B cell (primary cell): Measurements from ENCODE around the gene CD207. TPM values are rescaled to one million over a fixed set of nuclear protein-coding genes. Genes with fewer than 3 reads are reported as not detected.

Experiments used
- ATAC-seq: fragments of 200-7000 bp; cut with Tn5 transposase; one replicate; pipeline ENCODE4 v1.10.0; 2021; ENCODE audit warnings: low read depth, mild to moderate bottlenecking, moderate number of reproducible peaks, moderate library complexity
- CTCF ChIA-PET: fragments of 350-600 bp; sonication (Branson Sonifier 250); formaldehyde crosslinking; loops from one replicate; lab custom pipeline; 2021; ENCODE audit warnings: antibody characterized with exemption, inconsistent platforms; lab: Charles Lee
- POLR2A ChIA-PET: fragments of 350-600 bp; sonication (Branson Sonifier 250); formaldehyde crosslinking; loops from one replicate; lab custom pipeline; 2021; ENCODE audit warnings: antibody characterized with exemption; lab: Charles Lee
- DNase-seq: peaks from one replicate; pipeline ENCODE4 v3.0.0; 2013
- H2AFZ ChIP-seq: 2 replicates; pipeline ENCODE4 v1.6.1; 2012; ENCODE audit warnings: mild to moderate bottlenecking, low read depth, low read length; ENCODE audit not compliant: insufficient read depth, poor library complexity, severe bottlenecking
- H3K27ac ChIP-seq, 2 donors: 1 replicate in 1 of 2; 2 replicates in 1 of 2; pipeline ENCODE4 v1.5.1; 2012 to 2013; ENCODE audit warnings: low read length in 2 of 2, mild to moderate bottlenecking in 2 of 2, moderate library complexity in 1 of 2
- H3K27me3 ChIP-seq, 4 experiments: fragments of 200-600 bp in 1 of 4; sonication (generic) in 1 of 4; replicated peaks in 1 of 4; 1 replicate in 2 of 4; 2 replicates in 2 of 4; pipeline versions ENCODE4 v1.6.1 to v1.7.0; 2013 to 2016; ENCODE audit warnings: low read length in 3 of 4, mild to moderate bottlenecking in 2 of 4, mixed read lengths in 1 of 4, moderate library complexity in 1 of 4; ENCODE audit not compliant: insufficient read depth in 4 of 4, control insufficient read depth in 3 of 4; ENCODE audit errors: control extremely low read depth in 1 of 4
- H3K36me3 ChIP-seq, 2 experiments: replicated peaks in 1 of 2; 1 replicate in 1 of 2; 2 replicates in 1 of 2; pipeline versions ENCODE4 v1.6.1 to v1.7.1; 2013; ENCODE audit warnings: low read length in 1 of 2; ENCODE audit not compliant: insufficient read depth in 2 of 2, control insufficient read depth in 1 of 2; ENCODE audit errors: control extremely low read depth in 1 of 2, extremely low read depth in 1 of 2
- H3K4me1 ChIP-seq, 2 donors: fragments of 200-600 bp in 1 of 2; sonication (generic) in 1 of 2; 1 replicate in 1 of 2; 2 replicates in 1 of 2; pipeline versions ENCODE4 v1.5.1 to v1.6.1; 2013 to 2017; ENCODE audit warnings: low read length in 2 of 2; ENCODE audit not compliant: control insufficient read depth in 2 of 2, insufficient read depth in 2 of 2
- H3K4me2 ChIP-seq: replicated peaks from 2 replicates; pipeline ENCODE3; 2012; ENCODE audit warnings: mild to moderate bottlenecking, low read depth, low read length; ENCODE audit not compliant: poor library complexity, severe bottlenecking
- H3K4me3 ChIP-seq, 5 experiments: fragments of 200-600 bp in 1 of 5; sonication (generic) in 1 of 5; 1 replicate in 3 of 5; 2 replicates in 2 of 5; pipeline versions ENCODE4 v1.5.1 to v1.7.0; 2011 to 2016; ENCODE audit warnings: low read length in 4 of 5, mild to moderate bottlenecking in 4 of 5, low read depth in 2 of 5, control low read depth in 1 of 5, moderate library complexity in 1 of 5; ENCODE audit not compliant: insufficient read depth in 1 of 5; ENCODE audit errors: control extremely low read depth in 1 of 5, extremely low read depth in 1 of 5
- H3K79me2 ChIP-seq: fragments of 200-600 bp; sonication (generic); one replicate; pipeline ENCODE4 v1.6.0; 2016; ENCODE audit warnings: low read length; ENCODE audit not compliant: control insufficient read depth, insufficient read depth
- H3K9ac ChIP-seq: fragments of 200-600 bp; sonication (generic); 2 replicates; pipeline ENCODE4 v1.6.1; 2017; ENCODE audit warnings: mild to moderate bottlenecking, low read length, moderate library complexity
- H3K9me3 ChIP-seq, 3 donors: one replicate each; pipeline versions ENCODE4 v1.6.1 to v1.7.1; 2013; ENCODE audit warnings: low read length in 2 of 3; ENCODE audit not compliant: control insufficient read depth in 2 of 3, insufficient read depth in 1 of 3; ENCODE audit errors: control extremely low read depth in 1 of 3
- H4K20me1 ChIP-seq: 2 replicates; pipeline ENCODE4 v1.6.0; 2012; ENCODE audit warnings: mild to moderate bottlenecking, low read length; ENCODE audit not compliant: insufficient read depth, control insufficient read depth, poor library complexity, severe bottlenecking
- H3K27ac Mint-ChIP-seq: one replicate; pipeline ENCODE4 v1.8.0; 2021; ENCODE audit warnings: mixed read lengths
- H3K27me3 Mint-ChIP-seq: one replicate; pipeline ENCODE4 v1.8.0; 2021; ENCODE audit warnings: mixed read lengths
- H3K4me1 Mint-ChIP-seq: one replicate; pipeline ENCODE4 v1.8.0; 2021; ENCODE audit warnings: mixed read lengths
- H3K4me3 Mint-ChIP-seq: one replicate; pipeline ENCODE4 v1.8.0; 2021; ENCODE audit warnings: mixed read lengths
- H3K9me3 Mint-ChIP-seq: one replicate; pipeline ENCODE4 v1.8.0; 2022; ENCODE audit warnings: mixed read lengths; ENCODE audit not compliant: insufficient read depth
- EZH2 ChIP-seq: IDR thresholded peaks from 2 replicates; pipeline ENCODE4 v1.6.1; 2012; ENCODE audit warnings: borderline replicate concordance, low read depth, mild to moderate bottlenecking, moderate library complexity, low read length; ENCODE audit not compliant: insufficient read depth, poor library complexity, severe bottlenecking
- WGBS: methylation state at CpG from one replicate; pipeline ENCODE4 v1.1.5; 2013; ENCODE audit warnings: missing lambda C conversion rate; ENCODE audit not compliant: insufficient coverage; 5-methylcytosine and 5-hydroxymethylcytosine counted together
- intact Hi-C: fragments of 100-400 bp; cut with micrococcal nuclease; formaldehyde crosslinking; loops from one replicate; pipeline ENCODE4 v1.10.0; 2022
- polyA plus RNA-seq: library from polyadenylated mRNA; depleted of rRNA; stranded (reverse); fragments of >200 nt; gene quantifications from 2 replicates; pipeline ENCODE4 v1.2.3, GENCODE V29; 2012
- total RNA-seq, 2 donors: library from RNA; stranded (reverse); fragments of 120-200 nt in 1 of 2; gene quantifications; 1 replicate in 1 of 2; 2 replicates in 1 of 2; pipeline versions ENCODE4 v1.2.3 to v1.2.4, GENCODE V29; 2013 to 2022
- TF ChIP-seq, protein P1 (sequence below): fragments of 200-600 bp; IDR thresholded peaks from one replicate; pipeline ENCODE4 v1.8.0; 2022; ENCODE audit warnings: antibody characterized with exemption, mild to moderate bottlenecking

The CD207 gene
- total and polyA plus RNA-seq, 2 donors (not counting 1 experiment from before 2014, with no cell fraction given), result not detected

- Histone ChIP-seq H3K4me1 (no peaks in the 10 kb centered on the region), H3K4me3 (no peak overlapping the region), H3K9me3 (no peaks in the 10 kb centered on the region), H3K4me2 (no peak overlapping the region), H3K27me3 (peaks cover 0 to 23% (median 15%) of the 10 kb centered on the region in 4 experiments), H3K27ac (no peak overlapping the region), H3K79me2 (no peaks in the 10 kb centered on the region), H2AFZ (no peak overlapping the region), H3K9ac (no peak overlapping the region), H4K20me1 (no peaks in the 10 kb centered on the region), H3K36me3 (no peaks in the 10 kb centered on the region)
- DNase-seq (peak; percentile 68), ATAC-seq (peak; percentile 58)
- WGBS, result 41% methylated on average over 18 of the region's 21 CpGs
- H3K27ac Mint-ChIP-seq, result no peak overlapping the region
- intact Hi-C loops, result loop anchor here (1.0 kb wide), 1 partner anchor 84 kb away; no protein-coding TSS in a partner anchor
- CTCF ChIA-PET, result interaction anchor here (0.7 to 3.9 kb wide), 6 partner anchors 9 to 652 kb away, joined by 3 to 29 read pairs (median 5); no protein-coding TSS in a partner anchor
- peaks cover 2% of the 10 kb centered on the region for H3K4me1 Mint-ChIP-seq
- no peaks in the 10 kb centered on the region for H3K9me3 Mint-ChIP-seq
- H3K4me3 Mint-ChIP-seq, result no peak overlapping the region
- TF ChIP-seq EZH2, result no peak
- TF ChIP-seq, protein P1, sequence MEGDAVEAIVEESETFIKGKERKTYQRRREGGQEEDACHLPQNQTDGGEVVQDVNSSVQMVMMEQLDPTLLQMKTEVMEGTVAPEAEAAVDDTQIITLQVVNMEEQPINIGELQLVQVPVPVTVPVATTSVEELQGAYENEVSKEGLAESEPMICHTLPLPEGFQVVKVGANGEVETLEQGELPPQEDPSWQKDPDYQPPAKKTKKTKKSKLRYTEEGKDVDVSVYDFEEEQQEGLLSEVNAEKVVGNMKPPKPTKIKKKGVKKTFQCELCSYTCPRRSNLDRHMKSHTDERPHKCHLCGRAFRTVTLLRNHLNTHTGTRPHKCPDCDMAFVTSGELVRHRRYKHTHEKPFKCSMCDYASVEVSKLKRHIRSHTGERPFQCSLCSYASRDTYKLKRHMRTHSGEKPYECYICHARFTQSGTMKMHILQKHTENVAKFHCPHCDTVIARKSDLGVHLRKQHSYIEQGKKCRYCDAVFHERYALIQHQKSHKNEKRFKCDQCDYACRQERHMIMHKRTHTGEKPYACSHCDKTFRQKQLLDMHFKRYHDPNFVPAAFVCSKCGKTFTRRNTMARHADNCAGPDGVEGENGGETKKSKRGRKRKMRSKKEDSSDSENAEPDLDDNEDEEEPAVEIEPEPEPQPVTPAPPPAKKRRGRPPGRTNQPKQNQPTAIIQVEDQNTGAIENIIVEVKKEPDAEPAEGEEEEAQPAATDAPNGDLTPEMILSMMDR, result peak; percentile 95
- POLR2A ChIA-PET, result no interaction called here
- peaks cover 61% of the 10 kb centered on the region for H3K27me3 Mint-ChIP-seq
Observed at GRCh38 chr2:70861777-70862625, 26.4 kb upstream of the CD207 start.

- Histone ChIP-seq H4K20me1 (no peaks in the 10 kb centered on the region), H3K27me3 (peaks cover 0 to 8% (median 2%) of the 10 kb centered on the region in 4 experiments), H3K79me2 (no peaks in the 10 kb centered on the region), H3K36me3 (no peaks in the 10 kb centered on the region), H3K4me1 (no peaks in the 10 kb centered on the region), H3K4me3 (no peak overlapping the region), H3K9ac (no peak overlapping the region), H3K4me2 (no peak overlapping the region), H2AFZ (no peak overlapping the region), H3K27ac (no peak overlapping the region), H3K9me3 (no peaks in the 10 kb centered on the region)
- POLR2A ChIA-PET, result no interaction called here
- Mint-ChIP-seq H3K4me3 (no peak overlapping the region), H3K4me1 (no peaks in the 10 kb centered on the region), H3K27me3 (peaks cover 29% of the 10 kb centered on the region), H3K27ac (no peak overlapping the region), H3K9me3 (no peaks in the 10 kb centered on the region)
- WGBS, result 80% methylated on average over 1 of the region's 1 CpG
- CTCF ChIA-PET, result interaction anchor here (0.9 to 2.5 kb wide), 2 partner anchors 16 to 92 kb away, joined by 3 to 11 read pairs; no protein-coding TSS in a partner anchor
- TF ChIP-seq, protein P1, result no peak
- no peak for TF ChIP-seq EZH2
- DNase-seq (no peak), ATAC-seq (no peak)
- intact Hi-C loops, result no loop called here
Observed at GRCh38 chr2:70855667-70856066, 20.1 kb upstream of the CD207 start.
